HG02884 (cell line): ENCODE results near the gene CACNA1C.

ENCODE experiments used
- ATAC-seq: cut with Tn5 transposase; IDR thresholded peaks from one replicate; pipeline ENCODE4 v1.9.1; 2021; ENCODE audit warnings: mild to moderate bottlenecking, moderate library complexity; ENCODE audit not compliant: unreplicated experiment

Gene CACNA1C

DNA sequence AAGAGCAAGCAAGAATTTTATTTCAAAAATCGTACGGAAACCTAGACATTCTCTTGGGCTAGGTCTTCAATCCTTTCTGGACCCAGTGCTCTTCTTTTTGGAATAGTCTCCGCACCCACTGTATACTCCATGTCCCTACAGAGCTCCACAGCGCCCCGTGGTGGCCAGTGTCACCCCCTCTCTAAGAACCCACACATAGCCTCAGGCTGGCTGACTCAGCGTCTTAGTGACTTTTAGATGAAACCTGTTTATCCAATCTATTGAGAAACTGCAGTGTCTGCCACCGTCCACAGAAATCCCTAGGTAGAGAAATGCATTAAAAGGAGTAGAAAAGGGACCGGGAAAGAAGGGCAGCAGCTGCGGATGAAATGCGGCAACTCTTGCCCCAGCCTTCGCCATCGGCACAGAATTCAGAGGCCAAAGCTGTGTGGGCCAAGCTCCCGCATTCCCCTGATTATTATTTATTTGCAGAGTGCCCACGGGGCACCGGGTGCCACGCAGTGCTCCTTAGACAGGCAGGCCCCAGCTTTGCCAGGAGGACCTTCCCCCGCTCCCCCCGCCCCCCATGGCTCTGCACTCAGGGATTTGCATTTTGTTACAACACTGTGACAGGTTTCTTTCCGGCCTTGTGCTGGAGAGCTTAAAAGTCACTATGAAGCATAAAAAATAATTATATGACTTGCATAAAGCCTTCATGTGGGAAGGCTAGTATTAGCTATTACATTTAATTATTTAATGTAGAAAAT lies 571.9 kb downstream of the CACNA1C start:
- no peak for ATAC-seq

DNA sequence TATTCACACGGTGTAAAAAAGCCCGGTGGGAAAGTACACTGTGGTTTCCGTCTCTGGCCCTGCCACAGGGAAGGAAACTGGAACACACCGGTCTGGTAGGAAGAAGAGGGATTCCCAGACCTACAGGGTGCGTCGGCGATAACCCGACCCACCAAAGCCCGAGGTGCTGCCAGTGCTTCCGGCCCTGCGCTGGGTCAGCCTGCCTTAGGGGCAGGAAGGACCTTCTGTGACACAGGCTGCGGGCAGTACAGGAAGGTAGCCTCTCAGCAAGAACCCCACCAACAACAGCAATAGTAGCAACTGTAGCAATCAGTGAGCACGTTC lies 572.5 kb downstream of the CACNA1C start:
- no peak for ATAC-seq

DNA sequence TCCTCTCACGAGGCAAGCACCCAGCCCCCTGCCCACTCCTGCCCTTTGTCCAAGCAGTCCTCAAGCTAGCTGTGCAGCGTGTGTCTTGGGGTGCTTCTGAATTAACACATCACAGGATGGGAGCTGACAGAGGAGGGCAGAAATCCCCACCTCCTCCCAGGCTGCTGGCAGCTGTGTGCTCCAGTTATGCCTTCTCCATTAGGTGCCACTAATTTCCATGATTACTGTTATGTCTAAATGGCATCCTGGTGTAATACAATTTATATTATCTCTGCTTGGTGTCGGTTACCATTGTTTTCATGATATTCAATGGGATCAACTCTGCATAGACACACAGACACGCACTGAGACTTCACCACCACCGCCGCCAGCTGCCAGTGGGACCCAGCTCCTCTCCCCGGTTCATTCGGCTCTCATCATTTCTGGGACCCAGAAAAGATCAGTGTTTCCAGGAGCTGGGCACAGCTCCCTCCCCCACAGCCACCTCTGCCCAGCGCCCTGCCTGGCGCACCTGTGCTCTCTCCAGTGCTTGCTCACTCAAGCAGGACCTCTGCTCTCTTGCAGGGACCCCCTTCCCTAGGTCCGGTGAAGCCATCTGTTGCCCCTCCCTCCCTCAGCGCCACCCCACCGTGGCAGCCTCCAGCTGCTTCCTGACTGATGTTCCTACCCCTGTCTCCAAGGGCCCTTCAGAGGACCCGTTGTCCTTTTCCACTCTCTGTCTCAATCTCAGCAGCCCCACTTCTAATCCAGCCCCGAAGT lies 574.5 kb downstream of the CACNA1C start:
- no peak for ATAC-seq

DNA sequence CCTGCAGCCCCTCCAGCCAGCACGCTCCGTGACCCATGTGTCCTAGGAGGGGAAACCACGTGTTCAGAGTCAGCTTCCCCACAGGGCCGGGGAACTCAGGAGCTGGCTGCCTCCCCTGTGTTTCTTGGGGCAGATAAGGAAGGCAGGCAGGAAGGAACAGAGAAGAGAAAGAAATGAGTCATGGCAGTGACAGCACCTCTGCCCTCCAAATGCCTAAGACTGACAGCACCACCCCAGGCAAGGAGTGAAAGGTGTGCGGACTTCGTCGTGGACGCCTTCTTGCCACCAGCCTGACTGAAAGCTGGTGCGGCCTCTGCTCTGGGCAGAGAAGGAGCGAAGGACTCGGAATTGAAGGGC lies 575.0 kb downstream of the CACNA1C start:
- ATAC-seq: no peak

DNA sequence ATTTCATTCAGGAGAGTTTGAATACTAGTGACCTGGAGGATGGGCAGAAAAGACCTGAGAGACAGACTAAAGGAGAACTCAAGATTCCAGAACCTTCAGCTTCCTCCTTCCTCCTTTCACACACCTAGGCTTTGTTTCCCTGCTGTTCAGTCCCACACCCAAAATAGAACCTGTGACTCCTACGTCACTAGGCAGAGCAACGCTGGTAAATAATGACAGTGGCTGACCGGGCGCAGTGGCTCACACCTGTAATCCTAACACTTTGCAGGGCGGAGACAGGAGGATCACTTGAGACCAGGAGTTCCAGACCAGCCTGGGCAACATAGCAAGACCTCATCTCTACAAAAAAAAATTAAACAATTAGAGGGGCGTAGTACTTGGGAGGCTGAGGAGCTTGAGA lies 575.6 kb downstream of the CACNA1C start:
- no peak for ATAC-seq

DNA sequence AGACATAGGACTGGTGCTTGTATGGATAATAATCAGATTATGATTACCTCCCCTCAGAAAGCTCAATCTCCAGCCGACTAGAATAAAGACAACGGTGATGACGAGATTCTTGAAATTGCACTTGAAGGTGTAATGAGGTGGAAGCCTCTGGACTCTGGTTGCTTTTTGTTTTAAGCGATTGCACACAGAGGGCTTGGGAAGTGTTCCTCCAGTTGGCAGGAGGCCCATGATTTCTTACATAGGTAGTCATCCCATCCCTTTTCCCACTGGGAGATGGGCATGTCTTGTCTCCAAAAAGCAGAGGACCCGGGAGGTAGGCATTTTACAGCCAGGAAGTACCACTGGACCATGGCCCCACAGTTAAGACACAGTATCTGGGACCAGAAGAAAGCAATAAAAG lies 576.3 kb downstream of the CACNA1C start:
- ATAC-seq: no peak

DNA sequence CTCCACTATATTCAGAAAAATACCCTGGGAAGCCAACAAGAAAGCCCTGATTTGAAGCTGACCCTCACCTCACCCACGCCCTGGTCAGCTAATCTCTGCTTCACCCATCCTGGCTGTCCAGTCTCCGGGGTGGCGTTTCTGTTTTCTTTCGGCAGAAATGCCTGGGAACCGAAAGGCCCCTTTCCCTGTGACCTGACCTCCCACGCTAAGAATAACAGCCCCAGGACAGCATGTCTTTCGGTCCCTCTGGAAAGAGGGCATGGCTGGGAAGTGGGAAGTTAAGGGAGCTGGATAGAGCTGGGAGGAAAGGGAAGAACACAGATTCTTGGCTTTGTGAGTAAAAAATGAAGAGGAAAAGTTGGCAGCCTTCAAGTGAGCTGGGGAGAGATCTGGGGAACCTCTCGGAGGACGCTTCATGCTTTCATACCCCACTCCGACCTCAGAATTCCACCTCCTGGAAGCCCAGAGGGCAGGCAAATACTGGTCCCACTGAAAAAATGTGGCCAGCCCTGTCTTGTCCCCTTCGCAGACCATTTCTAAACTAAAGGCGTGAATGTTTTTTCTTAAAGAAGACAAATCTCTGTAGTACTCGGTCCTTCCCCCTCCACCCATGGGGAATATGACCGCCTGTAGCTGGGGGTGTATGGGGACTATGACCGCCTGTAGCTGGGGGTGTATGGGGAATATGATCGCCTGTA lies 579.0 kb downstream of the CACNA1C start:
- no peak for ATAC-seq

DNA sequence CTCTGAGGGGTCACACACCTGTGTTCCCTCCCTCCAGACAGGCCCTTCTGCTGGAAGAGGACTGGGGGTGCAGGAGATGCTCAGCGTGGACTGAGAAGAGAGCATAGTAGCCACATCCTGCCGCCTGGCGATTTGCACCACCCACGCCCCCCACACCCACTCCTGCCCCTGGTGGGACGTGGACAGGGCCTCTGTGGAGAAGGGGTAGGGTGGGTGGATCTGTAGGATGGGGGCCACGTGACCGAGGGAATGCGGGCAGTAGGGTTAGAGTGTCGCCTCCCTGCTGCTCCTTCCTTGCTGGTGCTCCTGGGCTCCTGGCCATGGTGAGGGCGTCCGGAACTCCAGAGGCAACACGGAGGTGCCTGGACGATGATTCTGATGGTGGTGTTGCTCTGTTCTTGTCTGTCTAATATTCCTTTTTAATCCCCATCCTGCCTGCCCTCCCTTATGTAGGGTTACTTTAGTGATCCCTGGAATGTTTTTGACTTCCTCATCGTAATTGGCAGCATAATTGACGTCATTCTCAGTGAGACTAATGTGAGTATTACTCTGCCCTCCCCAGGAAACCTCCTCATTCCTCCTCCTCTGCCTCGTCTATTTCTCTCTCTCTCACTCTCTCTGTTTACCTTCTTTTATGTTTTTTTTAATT lies 580.5 kb downstream of the CACNA1C start:
- no peak for ATAC-seq

DNA sequence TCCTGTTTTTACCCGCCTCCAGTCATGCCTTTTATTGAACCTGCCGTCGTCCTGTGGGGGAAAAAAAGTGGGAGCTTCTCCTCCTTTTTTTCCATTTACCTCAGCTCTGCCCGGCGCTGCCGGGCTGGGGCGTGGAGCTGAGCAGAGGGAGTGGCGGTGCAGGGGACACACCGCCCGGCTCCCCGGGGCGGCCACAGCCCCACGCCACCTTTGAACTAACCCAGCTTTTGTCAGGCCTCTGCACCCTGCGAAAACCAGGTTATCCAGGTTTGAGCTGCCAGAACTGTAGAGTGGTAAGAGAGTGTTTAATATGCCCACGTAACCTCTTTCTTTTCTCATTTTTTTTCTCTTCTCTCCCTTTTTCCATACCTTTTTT lies 581.0 kb downstream of the CACNA1C start:
- ATAC-seq: no peak

DNA sequence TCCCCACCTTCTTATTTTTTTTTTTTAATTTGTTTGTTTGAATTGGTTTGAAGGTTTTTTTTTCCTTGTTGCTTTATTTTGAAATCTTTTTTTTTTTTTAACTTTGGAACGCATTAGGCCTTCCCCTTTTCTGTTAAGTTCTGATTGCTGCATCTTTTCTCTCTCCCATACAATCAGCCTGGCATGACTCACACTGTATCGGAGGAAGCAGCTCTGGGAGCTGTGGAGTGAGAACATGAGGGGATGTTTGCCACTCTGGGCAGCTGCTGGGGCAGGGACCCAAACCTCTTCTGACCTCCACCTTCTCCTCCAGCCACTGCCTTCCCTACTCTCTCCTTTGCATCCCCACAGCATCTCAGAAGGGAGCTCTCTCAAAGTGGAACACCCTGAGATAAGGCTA lies 581.7 kb downstream of the CACNA1C start:
- ATAC-seq: no peak

DNA sequence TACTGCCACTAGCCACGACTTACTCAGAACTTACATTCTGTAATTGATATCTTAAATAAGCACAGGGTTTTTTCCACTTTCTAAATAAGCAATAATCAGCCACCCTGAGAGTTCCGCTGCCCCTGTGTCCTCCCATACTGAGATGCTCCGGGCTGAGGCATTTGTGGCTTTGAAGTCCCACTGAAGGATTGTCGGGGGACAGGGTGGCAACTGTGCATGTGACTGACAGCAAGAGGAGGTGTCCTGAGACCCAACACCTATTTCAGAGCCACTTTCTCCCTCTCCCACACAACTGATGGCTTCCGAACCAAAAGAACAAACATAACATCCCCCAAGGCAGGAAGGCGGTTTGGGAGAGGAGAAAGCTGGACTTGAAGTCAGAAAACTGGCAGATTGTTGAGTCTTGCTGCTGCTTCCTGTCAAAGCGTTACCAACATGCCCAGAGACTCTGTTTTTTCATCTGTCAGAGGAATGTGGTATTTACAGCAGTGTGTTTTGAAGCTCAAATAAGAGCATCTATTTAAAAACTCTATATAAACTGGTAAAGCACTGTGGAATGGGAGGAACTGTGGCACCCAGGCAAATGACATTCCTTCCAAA lies 584.1 kb downstream of the CACNA1C start:
- ATAC-seq: no peak

DNA sequence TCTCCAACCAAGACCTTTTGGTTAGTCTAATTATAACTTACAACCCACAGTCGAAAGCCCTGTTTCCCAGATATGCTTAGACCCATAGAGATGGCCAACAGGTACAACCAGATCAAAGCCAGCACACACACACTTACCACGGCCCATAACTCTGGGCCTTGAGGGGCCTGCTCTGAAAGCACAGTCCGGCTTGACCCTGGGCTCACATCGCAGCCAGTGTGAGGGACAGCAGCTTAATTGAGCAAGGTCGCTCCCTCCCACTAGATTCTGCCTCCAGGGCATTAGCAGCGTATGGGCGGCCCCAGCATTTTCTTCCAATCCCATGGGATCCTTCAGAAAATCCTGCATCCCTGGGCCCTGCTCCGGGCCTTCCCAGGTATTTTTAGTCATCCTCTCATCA lies 584.6 kb downstream of the CACNA1C start:
- no peak for ATAC-seq

DNA sequence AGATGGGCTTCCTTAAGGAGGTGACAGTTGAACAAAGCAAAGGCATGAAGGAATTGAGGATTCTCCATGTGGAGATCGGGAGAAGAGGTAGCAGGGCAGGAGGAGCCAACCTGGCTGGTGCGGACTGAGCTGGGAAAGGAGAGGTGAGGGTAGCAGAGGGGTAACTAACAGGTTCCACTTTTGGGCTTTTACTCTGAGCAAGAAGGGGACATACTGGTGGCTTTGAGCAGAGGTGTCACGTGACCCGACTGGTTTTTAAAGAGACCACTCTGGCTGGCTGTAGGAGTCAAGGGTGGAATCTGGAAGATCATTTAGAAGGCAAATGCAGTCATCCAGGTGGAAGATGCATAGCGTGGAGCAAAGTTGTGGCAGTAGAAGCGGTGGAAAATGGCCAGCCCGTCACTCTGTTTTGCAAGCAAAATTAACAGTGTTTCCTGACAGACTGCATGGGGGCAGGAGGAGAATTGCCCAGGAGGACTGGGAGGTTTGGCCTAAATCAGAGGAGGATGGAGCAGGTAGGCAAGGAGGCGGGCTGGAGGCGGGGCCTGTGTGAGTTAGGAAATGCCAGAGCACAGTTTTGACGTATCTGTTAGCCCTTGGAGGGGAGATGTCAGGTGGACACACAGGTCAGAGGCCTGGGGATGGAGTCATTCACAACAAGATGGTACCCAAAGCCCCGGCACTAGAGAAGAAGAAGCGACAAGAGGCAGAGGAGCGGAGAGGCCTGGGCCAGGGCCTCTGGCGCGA lies 585.7 kb downstream of the CACNA1C start:
- ATAC-seq: no peak

DNA sequence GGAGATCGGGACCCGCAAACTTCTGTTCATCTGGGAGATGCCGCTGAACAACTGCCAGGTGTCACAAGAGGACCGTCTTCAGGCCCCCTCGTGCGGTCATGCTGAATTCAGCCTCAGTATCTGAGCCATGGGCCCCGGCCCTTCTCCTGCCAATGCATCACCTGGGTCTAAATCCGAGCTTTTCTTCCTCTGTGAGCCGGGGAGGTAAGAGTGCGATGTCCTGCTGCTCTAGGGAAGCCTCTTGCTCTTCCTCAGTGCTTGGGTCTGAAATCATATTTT lies 586.2 kb downstream of the CACNA1C start:
- no peak for ATAC-seq

DNA sequence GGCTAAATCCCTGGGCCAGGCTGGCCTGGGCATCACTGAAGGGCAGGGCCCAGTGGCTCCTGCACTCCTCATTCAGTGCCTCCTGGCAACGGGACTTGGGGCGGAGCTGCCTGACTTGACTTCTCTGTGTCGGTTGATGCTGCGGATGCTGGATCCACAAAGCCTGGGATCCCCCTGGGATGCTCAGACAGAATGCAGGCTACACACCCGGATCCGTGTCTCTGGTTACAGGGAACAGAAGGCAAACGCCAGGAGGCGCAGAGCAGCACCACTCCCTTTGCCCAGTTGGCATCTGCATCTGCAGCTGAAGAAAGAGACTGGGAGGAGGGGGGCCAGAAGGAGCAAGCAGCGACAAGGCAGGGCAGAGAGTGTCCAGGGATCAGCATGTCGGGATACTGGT lies 587.5 kb downstream of the CACNA1C start:
- ATAC-seq: no peak

DNA sequence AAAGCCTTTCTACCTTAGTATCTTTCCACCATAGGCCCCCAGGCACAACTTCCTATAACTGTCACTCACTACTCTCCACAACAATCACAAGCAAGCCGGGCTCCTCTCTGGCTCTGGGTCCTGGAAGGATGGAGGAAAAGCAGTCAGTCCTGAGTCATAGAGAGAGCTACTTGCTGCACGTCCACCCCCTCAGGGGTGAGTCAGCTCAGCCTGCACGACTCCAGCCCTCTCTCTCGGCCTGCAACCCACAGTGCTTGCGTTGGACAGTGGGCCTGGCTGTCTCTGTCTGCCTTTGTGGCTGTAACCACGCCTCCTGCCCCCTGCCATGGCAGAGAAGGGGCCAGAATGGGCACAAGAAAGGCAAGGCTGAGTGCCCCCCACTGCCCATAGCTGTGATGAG lies 587.9 kb downstream of the CACNA1C start:
- no peak for ATAC-seq

DNA sequence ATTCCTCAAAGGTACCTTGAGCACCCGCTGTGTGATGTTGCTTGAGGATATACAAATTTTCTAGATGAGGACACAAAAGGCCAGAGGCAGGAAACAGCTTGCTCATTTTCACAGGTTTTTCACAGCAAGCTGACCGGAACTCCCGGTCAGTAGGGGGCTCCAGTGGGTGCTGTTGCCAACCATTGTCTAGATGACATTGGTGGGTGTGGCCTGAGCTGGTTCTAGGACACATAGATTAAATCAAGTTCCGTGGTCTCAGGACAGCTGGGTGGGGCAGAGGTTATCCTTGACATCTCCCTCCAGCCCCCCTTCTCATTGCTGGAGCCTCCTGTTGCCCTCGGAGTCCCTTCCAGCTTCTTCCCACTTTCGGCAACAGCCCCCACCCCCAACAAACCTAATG lies 588.4 kb downstream of the CACNA1C start:
- ATAC-seq: no peak

DNA sequence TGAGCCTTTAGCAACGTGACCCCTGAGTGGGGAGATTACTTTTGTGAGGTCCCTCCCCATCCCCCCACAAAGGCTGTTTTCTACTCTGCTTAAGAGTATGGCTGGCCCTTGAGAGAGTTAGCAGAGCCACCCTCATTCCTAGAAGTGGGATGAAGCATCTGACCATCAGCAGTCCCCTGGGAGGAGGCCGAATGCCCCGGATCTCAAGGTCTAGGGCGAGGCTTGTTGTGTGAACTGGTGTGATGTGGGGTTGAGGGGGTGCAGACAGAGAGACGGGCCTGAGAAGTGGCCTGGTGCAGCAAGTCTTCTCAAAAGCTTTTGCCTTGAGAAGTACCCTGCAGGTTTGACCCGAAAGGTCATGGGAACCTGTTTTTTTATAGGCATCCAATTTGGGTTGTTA lies 589.0 kb downstream of the CACNA1C start:
- no peak for ATAC-seq

DNA sequence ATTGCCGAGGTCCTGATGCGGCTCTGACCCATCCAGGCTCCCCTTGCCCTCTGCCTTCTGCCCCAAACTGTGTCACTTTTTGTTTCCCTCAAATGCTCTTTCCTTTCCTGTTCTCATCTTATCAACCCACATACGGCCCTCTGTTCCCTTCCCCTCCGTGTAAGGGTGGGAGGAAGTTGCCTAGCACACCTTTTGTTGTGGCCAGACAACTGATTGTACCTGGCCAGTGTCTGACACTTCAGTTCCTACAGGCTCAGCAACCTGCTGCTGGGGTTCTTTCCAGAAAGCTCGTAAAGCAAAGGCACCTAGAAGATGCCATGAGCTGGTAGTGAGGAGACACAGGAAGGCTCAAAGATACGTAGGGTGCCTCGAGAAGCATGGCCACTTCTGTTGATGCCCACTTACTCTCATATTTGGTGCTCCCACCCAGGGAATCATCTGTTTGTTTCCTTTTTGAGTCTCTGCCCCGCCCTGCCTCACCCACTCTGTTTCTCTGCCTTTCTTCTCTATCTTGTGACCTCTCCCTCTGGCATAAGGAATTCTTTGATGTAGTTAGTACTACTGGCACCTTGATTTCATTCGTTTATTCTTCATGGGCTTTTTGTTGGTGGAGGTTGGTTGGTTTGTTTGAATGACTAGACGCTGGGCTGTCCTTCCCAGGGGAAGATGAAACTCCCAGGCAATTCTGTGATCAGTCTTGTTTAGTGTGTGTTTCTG lies 589.5 kb downstream of the CACNA1C start:
- ATAC-seq: no peak

DNA sequence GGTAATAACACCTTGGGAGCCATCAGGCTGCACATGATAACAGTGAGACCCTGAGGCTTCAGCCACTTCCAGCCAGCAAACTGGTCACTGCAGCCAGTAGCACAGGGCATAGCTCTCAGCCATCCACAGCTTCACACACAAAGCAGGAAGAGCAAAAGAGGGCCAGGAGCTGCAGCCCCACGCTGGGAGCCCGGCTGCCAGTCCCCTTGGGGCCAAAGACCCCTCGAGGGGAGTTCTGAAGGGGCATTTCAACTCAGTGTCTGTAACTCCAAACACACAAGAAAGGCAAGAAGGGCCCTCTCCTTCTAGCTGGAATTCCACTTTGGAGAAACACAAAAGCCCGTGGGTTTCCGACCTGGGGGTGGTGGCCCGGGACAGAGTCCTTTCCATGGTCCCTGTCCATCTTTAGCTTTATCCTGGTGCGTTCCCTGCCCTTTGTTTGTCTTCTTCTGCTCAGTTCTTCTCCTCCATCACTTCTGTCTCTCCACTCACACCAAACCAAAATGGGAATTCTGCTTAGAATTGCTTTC lies 590.2 kb downstream of the CACNA1C start:
- ATAC-seq: no peak
